Gastrocnemius medialis (tissue), 4 donors: ENCODE measurements around the gene NTRK1. TPM values are rescaled to one million over a fixed set of nuclear protein-coding genes. Genes with fewer than 3 reads are reported as not detected.

ENCODE experiments used
- ATAC-seq, 2 donors: fragments of 150-250 bp; one replicate each; pipeline ENCODE4 v1.9.1; 2016
- DNase-seq, 2 donors: peaks; one replicate each; pipeline ENCODE4 v3.0.0-alpha.2; 2019
- H3K27ac ChIP-seq, 4 donors: fragments of 200-600 bp; sonication (generic); 1 replicate in 1 of 4; 2 replicates in 3 of 4; pipeline ENCODE4 v1.5.1; 2016 to 2018; ENCODE audit warnings: mild to moderate bottlenecking in 2 of 4, moderate library complexity in 1 of 4
- H3K27me3 ChIP-seq, 3 donors: fragments of 200-600 bp; sonication (generic) in 2 of 3; 1 replicate in 1 of 3; 2 replicates in 2 of 3; pipeline versions ENCODE4 v1.5.1 to v1.6.0; 2016 to 2019; ENCODE audit warnings: mild to moderate bottlenecking in 1 of 3, moderate library complexity in 1 of 3
- H3K36me3 ChIP-seq, 2 donors: fragments of 200-600 bp; sonication (generic) in 1 of 2; one replicate each; pipeline ENCODE4 v1.5.1; 2017 to 2018
- H3K4me1 ChIP-seq, 2 donors: fragments of 200-600 bp; sonication (generic) in 1 of 2; one replicate each; pipeline ENCODE4 v1.5.1; 2016 to 2017; ENCODE audit warnings: mild to moderate bottlenecking in 2 of 2
- H3K4me3 ChIP-seq, 4 donors: fragments of 200-600 bp; sonication (generic) in 3 of 4; 1 replicate in 1 of 4; 2 replicates in 3 of 4; pipeline ENCODE4 v1.5.1; 2016 to 2019; ENCODE audit warnings: mild to moderate bottlenecking in 2 of 4
- H3K9me3 ChIP-seq, 3 donors: fragments of 200-600 bp; sonication (generic) in 2 of 3; 1 replicate in 1 of 3; 2 replicates in 2 of 3; pipeline ENCODE4 v1.5.1; 2016 to 2019
- CTCF ChIP-seq, 5 experiments: fragments of 450-650 bp in 3 of 5; fragments of 200-600 bp in 2 of 5; sonication (generic) in 2 of 5; IDR thresholded peaks in 4 of 5; conservative IDR thresholded peaks in 1 of 5; 1 replicate in 4 of 5; 2 replicates in 1 of 5; pipeline ENCODE4 v1.5.1; 2016 to 2019; ENCODE audit warnings: antibody characterized with exemption in 5 of 5, mild to moderate bottlenecking in 3 of 5, moderate library complexity in 3 of 5
- POLR2A ChIP-seq, 2 donors: fragments of 450-650 bp; IDR thresholded peaks; one replicate each; pipeline ENCODE4 v1.6.1; 2017; ENCODE audit warnings: antibody characterized with exemption in 2 of 2, mild to moderate bottlenecking in 2 of 2, moderate library complexity in 2 of 2
- in situ Hi-C, 4 donors: fragments of 200-750 bp; cut with MboI; loops; one replicate each; pipeline versions ENCODE4 v1.15.0 to v1.8.0; 2017; ENCODE audit warnings: low sequenced_read_pairs in 4 of 4
- intact Hi-C: fragments of 100-400 bp; cut with DNase I; formaldehyde crosslinking; loops from one replicate; pipeline ENCODE4 v1.15.1; 2023; ENCODE audit warnings: low total_unique reads
- total RNA-seq, 4 donors: library from RNA; depleted of rRNA; stranded (reverse); fragments of >200 nt; gene quantifications; one replicate each; pipeline versions ENCODE4 v1.1.0 to v1.2.3, GENCODE V29; 2016

NTRK1 gene
- total RNA-seq, 4 donors from 2014 or later = 0.13 to 0.22 TPM; not detected in 2

DNA sequence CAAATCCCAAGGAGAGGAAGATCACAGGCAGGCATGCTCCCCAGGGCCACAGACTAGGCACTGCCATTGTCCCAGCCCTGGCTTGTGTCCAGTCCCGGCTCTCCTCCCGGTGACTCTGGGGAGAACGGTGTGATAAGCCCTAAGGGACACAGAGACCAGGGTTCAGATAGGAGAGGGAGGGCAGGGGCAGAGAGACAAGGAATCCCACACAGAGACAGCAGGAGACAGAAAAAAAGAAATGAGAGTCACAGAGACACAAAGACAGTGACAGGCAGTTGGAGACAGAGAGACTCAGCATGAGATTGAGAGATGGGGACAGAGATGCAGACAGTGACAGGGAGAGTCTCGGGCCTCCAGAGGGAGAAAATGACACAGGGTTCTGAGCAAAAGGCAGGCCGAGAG lies 2.1 kb upstream of the NTRK1 start:
- no peak for ATAC-seq
- H3K36me3 ChIP-seq = no peaks in the 10 kb centered on the region
- H3K27ac ChIP-seq = no peak overlapping the region
- in situ Hi-C loops = loop anchor here in 2 of 4 donors (5.0 to 25.0 kb wide), 3 partner anchors 56 to 171 kb away; partner anchors contain the start of genes CRABP2 (in 1 of the 2) and NES (in 1 of the 2)
- no peak for DNase-seq
- TF ChIP-seq POLR2A (IDR thresholded peaks at IDR 0.05) = no peak
- TF ChIP-seq CTCF (IDR thresholded peaks at IDR 0.05 in 4 of 5, conservative IDR thresholded peaks at IDR 0.05 in 1 of 5) = no peak
- H3K4me3 ChIP-seq = peak overlapping the region in 3 of 4 donors; percentile 40 to 50 (median 50)
- H3K4me1 ChIP-seq = peaks cover 10 to 22% of the 10 kb centered on the region in 2 donors
- intact Hi-C loops = no loop called here
- H3K27me3 ChIP-seq = peaks cover 47 to 55% (median 49%) of the 10 kb centered on the region in 3 donors
- H3K9me3 ChIP-seq = no peaks in the 10 kb centered on the region

- TF ChIP-seq POLR2A (IDR thresholded peaks at IDR 0.05) = no peak
- no peak for TF ChIP-seq CTCF (IDR thresholded peaks at IDR 0.05 in 4 of 5, conservative IDR thresholded peaks at IDR 0.05 in 1 of 5)
- Histone ChIP-seq H3K9me3 (no peaks in the 10 kb centered on the region), H3K4me1 (peaks cover 10 to 22% of the 10 kb centered on the region in 2 donors), H3K27me3 (peaks cover 48 to 55% (median 49%) of the 10 kb centered on the region in 3 donors), H3K4me3 (peak within 1 kb of the TSS; percentile 28 to 50 (median 45)), H3K36me3 (no peaks in the 10 kb centered on the region), H3K27ac (no peak within 1 kb of the TSS)
- DNase-seq = no peak
- no peak for ATAC-seq
- in situ Hi-C loops (loop anchor here in 2 of 4 donors (5.0 to 25.0 kb wide), 3 partner anchors 57 to 172 kb away; partner anchors contain the start of genes CRABP2 (in 1 of the 2) and NES (in 1 of the 2)), intact Hi-C loops (no loop called here)
Observed at GRCh38 chr1:156858959-156859522, 1.6 kb upstream of the NTRK1 start, which contains the start of gene INSRR. TSS of gene INSRR (minus strand) at chr1:156859117. CDS start at chr1:156858621, 496 bp downstream.

DNA sequence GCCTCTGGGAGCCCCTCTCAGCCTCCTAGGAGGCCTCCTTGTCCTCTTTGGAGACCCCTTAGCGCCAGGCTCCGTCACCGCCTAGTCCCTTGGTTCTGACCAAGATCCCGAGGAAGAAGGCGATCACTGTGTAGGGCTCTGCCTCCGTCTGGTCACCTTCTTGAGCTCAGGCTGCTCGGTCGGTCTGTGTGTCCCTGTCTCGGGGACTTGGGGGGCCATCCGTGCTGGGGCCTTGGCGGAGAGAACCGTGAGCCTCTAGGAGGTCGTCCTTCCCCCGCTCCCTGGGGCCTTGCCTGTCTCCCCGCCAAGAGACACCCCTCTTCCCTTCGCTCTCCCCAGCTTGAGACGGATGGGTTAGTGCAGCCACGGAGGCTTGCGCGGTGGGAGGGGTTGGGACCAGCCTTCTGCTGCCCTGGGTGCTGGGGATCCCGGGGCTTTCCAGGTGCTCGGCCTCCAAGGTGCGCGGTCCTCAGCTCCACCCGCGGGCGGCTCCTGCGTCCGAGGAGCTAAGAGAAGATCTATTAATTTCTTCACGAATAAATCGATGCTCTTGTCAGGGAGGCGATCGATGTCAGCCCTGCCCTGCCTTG lies 1.0 kb upstream of the NTRK1 start:
- no peaks in the 10 kb centered on the region for H3K36me3 ChIP-seq
- DNase-seq (no peak), ATAC-seq (peak in 1 of 2 donors; percentile 66)
- H3K9me3 ChIP-seq = no peaks in the 10 kb centered on the region
- TF ChIP-seq CTCF (IDR thresholded peaks at IDR 0.05 in 4 of 5, conservative IDR thresholded peaks at IDR 0.05 in 1 of 5) (no peak), POLR2A (IDR thresholded peaks at IDR 0.05) (no peak)
- intact Hi-C loops = loop anchor here (1.0 to 2.0 kb wide), 2 partner anchors 20 to 49 kb away; no protein-coding TSS in a partner anchor
- peaks cover 49 to 55% (median 51%) of the 10 kb centered on the region in 3 donors for H3K27me3 ChIP-seq
- H3K4me3 ChIP-seq = peak overlapping the region; percentile 28 to 50 (median 45)
- peaks cover 10 to 22% of the 10 kb centered on the region in 2 donors for H3K4me1 ChIP-seq
- no peak overlapping the region for H3K27ac ChIP-seq
- in situ Hi-C loops = loop anchor here in 2 of 4 donors (5.0 to 25.0 kb wide), 3 partner anchors 57 to 172 kb away; partner anchors contain the start of genes CRABP2 (in 1 of the 2) and NES (in 1 of the 2)

DNA sequence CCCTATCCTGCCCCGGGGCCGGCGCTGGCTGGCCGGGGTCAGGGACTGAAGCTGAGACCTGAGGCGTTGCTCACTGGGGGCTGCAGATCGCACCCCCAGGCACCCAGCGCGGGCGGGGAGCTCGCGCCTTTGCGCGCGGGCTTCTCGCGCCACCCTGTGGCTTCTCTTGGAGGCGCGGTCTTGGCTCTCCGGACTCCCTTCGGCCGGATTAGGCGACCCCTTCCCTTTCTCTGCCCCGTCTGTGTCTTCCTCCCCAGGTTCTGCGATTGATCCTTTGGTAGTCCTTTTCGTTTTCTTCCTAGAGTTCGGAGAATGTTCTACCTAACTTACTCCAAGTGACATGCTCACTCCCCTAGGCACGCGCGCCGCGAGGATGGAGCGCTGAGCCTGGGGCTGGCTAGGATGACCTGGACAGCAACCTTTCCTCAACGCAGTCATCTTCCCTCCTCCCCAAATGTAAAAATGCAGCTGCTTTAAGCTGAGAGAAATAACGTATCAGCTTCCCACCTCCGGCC lies 495 bp upstream of the NTRK1 start:
- Histone ChIP-seq H3K27ac (no peak overlapping the region), H3K4me3 (peak overlapping the region; percentile 28 to 50 (median 45)), H3K36me3 (no peaks in the 10 kb centered on the region), H3K9me3 (no peaks in the 10 kb centered on the region), H3K4me1 (peaks cover 10 to 22% of the 10 kb centered on the region in 2 donors), H3K27me3 (peaks cover 49 to 55% (median 51%) of the 10 kb centered on the region in 3 donors)
- no peak for DNase-seq
- in situ Hi-C loops (loop anchor here in 2 of 4 donors (25.0 kb wide), 2 partner anchors 148 to 173 kb away; partner anchors contain the start of genes CRABP2 (in 1 of the 2) and NES (in 1 of the 2)), intact Hi-C loops (loop anchor here (1.0 to 2.0 kb wide), 2 partner anchors 21 to 49 kb away; no protein-coding TSS in a partner anchor)
- TF ChIP-seq POLR2A (IDR thresholded peaks at IDR 0.05) (no peak), CTCF (IDR thresholded peaks at IDR 0.05 in 4 of 5, conservative IDR thresholded peaks at IDR 0.05 in 1 of 5) (peak; percentile 61 to 91 (median 88))
- ATAC-seq = peak; percentile 71 to 78
